Pancreas (tissue), 10 donors: Measurements from ENCODE around the gene GNA12. TPM values are rescaled to one million over a fixed set of nuclear protein-coding genes. Genes with fewer than 3 reads are reported as not detected.

Experiments used
- ATAC-seq, 4 donors: fragments of 200-7000 bp; cut with Tn5 transposase; one replicate each; pipeline versions ENCODE4 v1.8.0 to v1.9.1; 2020; ENCODE audit warnings: mild to moderate bottlenecking in 4 of 4, moderate library complexity in 4 of 4
- DNase-seq, 6 donors: peaks; one replicate each; pipeline ENCODE4 v3.0.0-alpha.2; 2020
- FAIRE-seq: peaks from 2 replicates; lab custom pipeline; 2012; peaks lifted over from hg19 to GRCh38; lab: Jason Lieb, UNC
- H3K27ac ChIP-seq, 4 donors: fragments of 200-600 bp; sonication (generic); 1 replicate in 3 of 4; 2 replicates in 1 of 4; pipeline versions ENCODE4 v1.5.0 to v1.8.0; 2020
- H3K27me3 ChIP-seq, 4 donors: fragments of 200-600 bp; one replicate each; pipeline ENCODE4 v1.8.0; 2021
- H3K36me3 ChIP-seq, 3 donors: fragments of 200-600 bp; sonication (generic) in 1 of 3; one replicate each; pipeline versions ENCODE4 v1.5.0 to v1.8.0; 2020 to 2021
- H3K4me1 ChIP-seq, 3 donors: fragments of 200-600 bp; one replicate each; pipeline ENCODE4 v1.8.0; 2021
- H3K4me3 ChIP-seq, 4 donors: fragments of 200-600 bp; sonication (generic) in 2 of 4; one replicate each; pipeline versions ENCODE4 v1.5.0 to v1.8.0; 2020 to 2021
- H3K9me3 ChIP-seq, 4 donors: fragments of 200-600 bp; one replicate each; pipeline ENCODE4 v1.8.0; 2021
- CTCF ChIP-seq, 4 donors: fragments of 200-600 bp; sonication (generic) in 3 of 4; IDR thresholded peaks; one replicate each; pipeline versions ENCODE4 v1.5.0 to v1.8.0; 2021; ENCODE audit warnings: antibody characterized with exemption in 4 of 4
- WGBS, 2 donors: extraction: QIAGEN DNeasy Blood & Tissue Kit; methylation state at CpG; one replicate each; pipeline ENCODE4 v1.1.7; 2013; 5-methylcytosine and 5-hydroxymethylcytosine counted together
- intact Hi-C, 3 donors: fragments of 100-400 bp; cut with DNase I; formaldehyde crosslinking; loops; one replicate each; pipeline versions ENCODE4 v1.11.1 to v1.14.2; 2022
- polyA plus RNA-seq, 2 donors: library from polyadenylated mRNA; stranded (reverse); fragments of 200-250 nt; gene quantifications; one replicate each; pipeline ENCODE4 v1.2.3, GENCODE V29; 2013
- total RNA-seq, 6 donors: library from RNA; stranded (reverse); fragmentation: NEBNext Ultra II Directional in 4 of 6; extraction: Animal tissue kit (Norgen Biotek cat#: 25700) in 4 of 6; gene quantifications; one replicate each; pipeline versions ENCODE4 v1.2.1 to v1.2.4, GENCODE V29; 2021 to 2023
- donor health status: healthy with polysubstance abuse.
- donor health status: DM: no; HTN: no; CAD: no; lungs with moderate emphysema.
- donor health status: DM: no; HTN: no; CAD: no.
- donor health status: control.
- donor health status: control.
- donor health status: Bipolar disorder and iron deficiency.
- donor health status: DM: yes; HTN: yes; CAD: no.
- donor health status: DM: no; HTN: no; CAD: no.
- donor health status: DM: no; HTN: no; CAD: no.
- donor health status: DM: yes; HTN: yes; CAD: no.

GNA12 gene
- total and polyA plus RNA-seq, 8 donors, result 7.5 to 23.0 (median 15.9) TPM

DNA sequence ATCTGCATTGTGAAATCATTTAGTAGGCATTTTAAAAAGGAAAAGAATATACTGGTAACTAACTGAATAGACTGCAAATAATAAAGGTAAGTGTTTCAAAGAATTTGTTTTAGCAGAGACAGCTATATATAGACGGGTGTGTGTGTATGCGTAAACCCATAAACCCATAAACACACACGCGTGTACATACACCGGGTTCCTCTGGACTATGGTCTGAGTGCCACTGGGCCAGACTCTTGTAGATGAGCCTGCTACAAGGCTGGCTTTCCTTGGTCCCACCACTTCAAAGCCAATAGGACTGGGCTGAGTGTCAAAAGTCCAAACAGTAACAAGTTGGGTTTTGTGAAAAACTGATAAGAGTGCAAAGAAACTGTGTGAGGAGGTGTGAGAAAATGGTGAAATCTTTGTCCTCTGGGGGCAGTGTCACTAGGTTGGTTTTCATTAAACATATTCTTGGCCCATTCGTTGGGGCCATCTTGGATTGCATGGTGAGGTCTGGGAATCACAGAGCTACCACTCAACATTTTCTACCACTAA is 39.8 kb downstream of the GNA12 start:
- H3K36me3 ChIP-seq, result no peaks in the 10 kb centered on the region
- no peak overlapping the region for H3K4me3 ChIP-seq
- intact Hi-C loops, result no loop called here
- FAIRE-seq, result no peak
- ATAC-seq, result no peak
- TF ChIP-seq CTCF (IDR thresholded peaks at IDR 0.05), result no peak
- peaks cover 0 to 17% (median 14%) of the 10 kb centered on the region in 3 donors for H3K4me1 ChIP-seq
- H3K9me3 ChIP-seq, result no peaks in the 10 kb centered on the region
- no peaks in the 10 kb centered on the region for H3K27me3 ChIP-seq
- no peak for DNase-seq
- H3K27ac ChIP-seq, result no peak overlapping the region
- 93 to 96% methylated on average over 6 of the region's 6 CpGs for WGBS, 2 donors

DNA sequence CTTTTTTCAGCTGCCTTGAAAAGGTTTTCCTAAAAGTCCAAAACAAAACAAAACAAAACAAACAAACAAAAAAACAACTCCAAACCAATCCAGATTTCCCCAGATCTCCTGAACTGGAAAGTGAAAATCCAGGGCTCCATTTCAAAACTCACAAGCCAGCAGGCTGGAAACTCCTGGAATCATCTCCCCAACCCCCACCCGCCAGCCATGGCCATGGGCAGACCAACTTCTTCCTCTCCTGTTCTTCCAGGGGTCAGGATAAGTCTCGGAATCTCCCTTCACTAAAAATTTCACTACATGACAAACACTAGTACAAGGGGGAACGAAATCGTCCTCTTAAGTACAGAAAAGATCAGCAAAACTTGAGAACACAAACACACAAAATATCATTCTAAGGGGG is 40.4 kb downstream of the GNA12 start:
- DNase-seq (no peak), FAIRE-seq (no peak), ATAC-seq (no peak)
- Histone ChIP-seq H3K27me3 (no peaks in the 10 kb centered on the region), H3K36me3 (no peaks in the 10 kb centered on the region), H3K9me3 (no peaks in the 10 kb centered on the region), H3K4me3 (no peak overlapping the region), H3K4me1 (peaks cover 0 to 14% (median 12%) of the 10 kb centered on the region in 3 donors), H3K27ac (no peak overlapping the region)
- intact Hi-C loops, result no loop called here
- 93 to 94% methylated on average over 4 of the region's 4 CpGs for WGBS, 2 donors
- no peak for TF ChIP-seq CTCF (IDR thresholded peaks at IDR 0.05)

DNA sequence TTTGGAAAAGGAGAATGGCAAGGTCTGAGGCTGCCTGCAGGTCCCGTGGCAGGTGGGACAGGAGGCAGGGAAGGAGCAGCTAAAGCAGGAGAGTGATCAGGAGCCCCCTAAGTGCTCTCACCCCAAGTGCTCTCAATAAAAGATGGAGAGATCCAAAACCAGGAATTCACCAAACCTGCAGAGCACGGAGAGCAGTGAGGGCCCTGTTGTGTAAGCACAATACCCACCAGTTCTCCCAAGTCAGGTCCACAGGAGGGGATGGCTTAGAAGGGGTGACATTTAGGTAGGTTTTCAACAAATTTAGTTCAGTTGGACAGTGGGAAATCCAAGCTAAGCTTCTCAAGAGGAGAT is 40.8 kb downstream of the GNA12 start:
- intact Hi-C loops, result no loop called here
- H3K4me3 ChIP-seq, result no peak overlapping the region
- ATAC-seq (no peak), DNase-seq (no peak), FAIRE-seq (no peak)
- no peaks in the 10 kb centered on the region for H3K36me3 ChIP-seq
- no peaks in the 10 kb centered on the region for H3K9me3 ChIP-seq
- WGBS, 2 donors, result 79 to 96% methylated on average over 1 to 2 of the region's 2 CpGs
- H3K4me1 ChIP-seq, result peaks cover 0 to 14% (median 10%) of the 10 kb centered on the region in 3 donors
- no peaks in the 10 kb centered on the region for H3K27me3 ChIP-seq
- H3K27ac ChIP-seq, result no peak overlapping the region
- TF ChIP-seq CTCF (IDR thresholded peaks at IDR 0.05), result no peak

- Histone ChIP-seq H3K27me3 (no peaks in the 10 kb centered on the region), H3K27ac (no peak overlapping the region), H3K4me1 (peaks cover 0 to 14% (median 10%) of the 10 kb centered on the region in 3 donors), H3K9me3 (no peaks in the 10 kb centered on the region), H3K36me3 (no peaks in the 10 kb centered on the region), H3K4me3 (no peak overlapping the region)
- intact Hi-C loops, result no loop called here
- WGBS, 2 donors, result 75 to 76% methylated on average over 28 of the region's 28 CpGs
- no peak for TF ChIP-seq CTCF (IDR thresholded peaks at IDR 0.05)
- DNase-seq, result no peak
- peak in 2 of 4 donors; percentile 21 to 32 for ATAC-seq
- FAIRE-seq, result no peak
Measured at GRCh38 chr7:2802504-2803341, 41.4 kb downstream of the GNA12 start.

- no peak for FAIRE-seq
- Histone ChIP-seq H3K27ac (no peak overlapping the region), H3K4me3 (no peak overlapping the region), H3K4me1 (peaks cover 0 to 14% (median 10%) of the 10 kb centered on the region in 3 donors), H3K27me3 (no peaks in the 10 kb centered on the region), H3K36me3 (no peaks in the 10 kb centered on the region), H3K9me3 (no peaks in the 10 kb centered on the region)
- intact Hi-C loops, result no loop called here
- ATAC-seq, result peak in 1 of 4 donors; percentile 13
- 55 to 58% methylated on average over 2 of the region's 2 CpGs for WGBS, 2 donors
- no peak for DNase-seq
- TF ChIP-seq CTCF (IDR thresholded peaks at IDR 0.05), result no peak
Measured at GRCh38 chr7:2802101-2802500, 42.0 kb downstream of the GNA12 start.
